ENCODE data around the gene ITGAD. TPM values are rescaled to one million over a fixed set of nuclear protein-coding genes. Genes with fewer than 3 reads are reported as not detected.
"Not testable (repeated sequence)": the region's sequence is repeated elsewhere in the genome, so short reads cannot be mapped to it uniquely, and the experiment has no call there.

ITGAD gene
- total RNA-seq, 4 donors from 2014 or later: not detected

- no peak for DNase-seq (ENCODE audit: low spot score in 2 of 2)
- 62% methylated on average over 5 of the region's 5 CpGs for WGBS
- H3K27ac ChIP-seq: no peak overlapping the region
- peaks cover 16% of the 10 kb centered on the region for H3K4me1 ChIP-seq
- TF ChIP-seq POLR2AphosphoS5 (IDR thresholded peaks at IDR 0.05): no peak
- no peak for TF ChIP-seq CTCF (IDR thresholded peaks at IDR 0.05)
- no peak for TF ChIP-seq POLR2A (IDR thresholded peaks at IDR 0.05)
- TF ChIP-seq EP300 (IDR thresholded peaks at IDR 0.05): no peak
- H3K9me3 ChIP-seq: no peaks in the 10 kb centered on the region
- H3K27me3 ChIP-seq: no peaks in the 10 kb centered on the region
- no peaks in the 10 kb centered on the region for H3K36me3 ChIP-seq
- H3K4me3 ChIP-seq: no peak overlapping the region
Measured at GRCh38 chr16:31430380-31431052, 37.4 kb downstream of the ITGAD start.

- whole genome bisulfite sequencing: 93% methylated on average over 18 of the region's 47 CpGs
Measured at GRCh38 chr16:31435341-31436220, 42.4 kb downstream of the ITGAD start.

GRCh38 chr16:31436221-31437045 lies 43.3 kb downstream of the ITGAD start:
- TF ChIP-seq POLR2A (IDR thresholded peaks at IDR 0.05): no peak
- TF ChIP-seq EP300 (IDR thresholded peaks at IDR 0.05): no peak
- WGBS: 97% methylated on average over 22 of the region's 44 CpGs
- no peaks in the 10 kb centered on the region for H3K36me3 ChIP-seq

More at GRCh38 chr16:31435341-31436220, 42.4 kb downstream of the ITGAD start:
- DNase-seq (ENCODE audit: low spot score in 2 of 2): no peak
- H3K9me3 ChIP-seq: no peaks in the 10 kb centered on the region
- H3K27ac ChIP-seq: no peak overlapping the region
- no peaks in the 10 kb centered on the region for H3K36me3 ChIP-seq
- TF ChIP-seq CTCF (IDR thresholded peaks at IDR 0.05) (no peak), POLR2A (IDR thresholded peaks at IDR 0.05) (no peak), POLR2AphosphoS5 (IDR thresholded peaks at IDR 0.05) (no peak), EP300 (IDR thresholded peaks at IDR 0.05) (no peak)
- H3K4me1 ChIP-seq: no peaks in the 10 kb centered on the region
- no peaks in the 10 kb centered on the region for H3K27me3 ChIP-seq
- no peak overlapping the region for H3K4me3 ChIP-seq

GRCh38 chr16:31438414-31438813 lies 45.3 kb downstream of the ITGAD start:
- peaks cover 5% of the 10 kb centered on the region for H3K4me1 ChIP-seq
- no peak for TF ChIP-seq POLR2AphosphoS5 (IDR thresholded peaks at IDR 0.05)
- no peak for TF ChIP-seq CTCF (IDR thresholded peaks at IDR 0.05)
- no peak for TF ChIP-seq EP300 (IDR thresholded peaks at IDR 0.05)
- no peak for TF ChIP-seq POLR2A (IDR thresholded peaks at IDR 0.05)
- H3K36me3 ChIP-seq: no peaks in the 10 kb centered on the region
- no peak for DNase-seq (ENCODE audit: low spot score in 2 of 2)
- no peak overlapping the region for H3K4me3 ChIP-seq
- no peak overlapping the region for H3K27ac ChIP-seq
- 69% methylated on average over 2 of the region's 2 CpGs for WGBS
- no peaks in the 10 kb centered on the region for H3K9me3 ChIP-seq
- H3K27me3 ChIP-seq: no peaks in the 10 kb centered on the region

More at GRCh38 chr16:31436221-31437045, 43.3 kb downstream of the ITGAD start:
- H3K4me1 ChIP-seq: no peaks in the 10 kb centered on the region
- no peak overlapping the region for H3K27ac ChIP-seq
- no peak for DNase-seq (ENCODE audit: low spot score in 2 of 2)
- H3K4me3 ChIP-seq: no peak overlapping the region
- H3K27me3 ChIP-seq: no peaks in the 10 kb centered on the region
- no peaks in the 10 kb centered on the region for H3K9me3 ChIP-seq

GRCh38 chr16:31439023-31439422 lies 45.9 kb downstream of the ITGAD start:
- H3K9me3 ChIP-seq; DNase-seq (ENCODE audit: low spot score in 2 of 2); H3K4me1 ChIP-seq; H3K36me3 ChIP-seq; H3K27me3 ChIP-seq; H3K27ac ChIP-seq; H3K4me3 ChIP-seq: not testable (repeated sequence)
- WGBS: 56% methylated on average over 4 of the region's 4 CpGs

Data from suprapubic skin (tissue), 4 donors.